GM10266 (cell line): ENCODE results near the gene LLGL2.

Experiments
- DNase-seq: peaks from one replicate; pipeline ENCODE4 v3.0.0; 2012; ENCODE audit errors: extremely low spot score
- TF ChIP-seq, protein P1 (sequence below): IDR thresholded peaks from 2 replicates; pipeline ENCODE4 v1.5.1; 2012; ENCODE audit warnings: mild to moderate bottlenecking, low read depth; ENCODE audit not compliant: control insufficient read depth, insufficient read depth; ENCODE audit errors: missing control alignments

Gene LLGL2

DNA sequence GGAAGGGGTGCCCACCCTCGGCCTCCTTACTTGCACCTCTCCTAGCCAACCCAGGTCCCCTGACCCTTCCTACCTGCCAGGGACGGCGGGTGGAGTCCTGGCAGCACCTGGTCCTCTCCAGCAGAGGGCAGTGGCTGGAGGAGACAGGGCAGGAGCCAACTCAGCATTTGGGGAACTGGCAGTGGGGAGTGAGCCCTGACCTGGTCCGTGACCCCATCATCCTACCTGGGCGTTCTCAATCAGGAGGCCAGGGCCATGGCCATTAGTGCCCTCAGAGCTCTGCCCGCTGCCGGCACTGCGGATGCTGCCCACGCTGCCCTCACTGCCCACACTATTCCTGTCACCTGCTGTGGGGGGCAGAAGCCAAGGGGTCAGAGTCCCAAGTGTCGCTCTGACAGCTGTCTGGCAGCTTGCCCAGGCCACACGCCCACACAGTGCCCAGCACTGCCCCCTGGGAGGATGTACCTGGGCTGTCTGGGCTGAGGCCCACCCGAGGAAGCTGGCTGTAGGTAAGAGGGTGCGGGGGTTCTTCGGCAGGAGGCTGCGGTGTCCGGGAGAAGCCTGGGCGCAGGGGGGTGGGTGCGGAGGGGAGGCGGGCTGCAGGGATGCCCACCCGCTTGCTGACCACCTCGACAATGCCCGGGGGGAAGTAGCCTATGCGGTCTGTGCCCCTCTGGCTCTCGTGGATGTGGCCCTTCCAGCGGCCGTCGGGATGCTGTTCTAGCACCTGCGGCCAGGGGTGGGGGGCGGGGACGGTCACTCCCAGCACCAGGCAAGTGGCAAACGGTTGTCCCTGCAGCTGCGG lies 20.9 kb upstream of the LLGL2 start:
- TF ChIP-seq, protein P1, sequence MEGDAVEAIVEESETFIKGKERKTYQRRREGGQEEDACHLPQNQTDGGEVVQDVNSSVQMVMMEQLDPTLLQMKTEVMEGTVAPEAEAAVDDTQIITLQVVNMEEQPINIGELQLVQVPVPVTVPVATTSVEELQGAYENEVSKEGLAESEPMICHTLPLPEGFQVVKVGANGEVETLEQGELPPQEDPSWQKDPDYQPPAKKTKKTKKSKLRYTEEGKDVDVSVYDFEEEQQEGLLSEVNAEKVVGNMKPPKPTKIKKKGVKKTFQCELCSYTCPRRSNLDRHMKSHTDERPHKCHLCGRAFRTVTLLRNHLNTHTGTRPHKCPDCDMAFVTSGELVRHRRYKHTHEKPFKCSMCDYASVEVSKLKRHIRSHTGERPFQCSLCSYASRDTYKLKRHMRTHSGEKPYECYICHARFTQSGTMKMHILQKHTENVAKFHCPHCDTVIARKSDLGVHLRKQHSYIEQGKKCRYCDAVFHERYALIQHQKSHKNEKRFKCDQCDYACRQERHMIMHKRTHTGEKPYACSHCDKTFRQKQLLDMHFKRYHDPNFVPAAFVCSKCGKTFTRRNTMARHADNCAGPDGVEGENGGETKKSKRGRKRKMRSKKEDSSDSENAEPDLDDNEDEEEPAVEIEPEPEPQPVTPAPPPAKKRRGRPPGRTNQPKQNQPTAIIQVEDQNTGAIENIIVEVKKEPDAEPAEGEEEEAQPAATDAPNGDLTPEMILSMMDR, result peak; percentile 80
- peak; percentile 87 for DNase-seq

DNA sequence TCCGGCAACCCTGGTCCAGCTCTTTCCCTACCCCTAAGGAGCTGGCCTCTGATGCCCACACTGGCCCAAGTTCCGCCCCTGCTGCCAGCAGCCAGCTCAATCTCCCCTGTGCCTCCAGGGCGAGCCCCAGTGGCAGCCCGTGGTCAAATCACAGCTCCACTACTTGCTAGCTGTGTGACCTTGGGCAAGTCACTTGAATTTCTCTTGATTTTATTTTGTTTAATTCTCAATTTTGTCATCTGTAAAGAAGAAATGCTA lies 20.4 kb upstream of the LLGL2 start:
- DNase-seq, result no peak
- TF ChIP-seq, protein P1, result no peak

DNA sequence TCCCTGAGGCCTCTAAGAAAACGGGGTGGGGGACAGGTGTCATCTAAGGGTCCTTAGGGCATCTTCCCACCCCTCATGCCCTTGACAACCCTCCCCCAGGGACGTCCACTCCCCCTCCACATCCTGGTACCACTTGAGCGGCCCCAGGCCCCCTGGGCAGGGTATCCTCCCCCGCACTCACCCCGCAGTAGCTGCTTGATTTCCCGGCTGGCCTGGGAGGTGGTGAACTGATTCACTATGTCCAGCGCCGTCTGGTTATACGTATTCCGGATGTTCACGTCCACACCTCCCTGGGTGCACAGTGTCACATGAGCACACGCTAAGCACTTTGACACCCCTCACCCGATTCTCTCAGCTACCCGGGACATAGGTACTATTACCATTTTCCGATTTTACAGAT lies 19.9 kb upstream of the LLGL2 start:
- TF ChIP-seq, protein P1, result no peak
- DNase-seq, result no peak

DNA sequence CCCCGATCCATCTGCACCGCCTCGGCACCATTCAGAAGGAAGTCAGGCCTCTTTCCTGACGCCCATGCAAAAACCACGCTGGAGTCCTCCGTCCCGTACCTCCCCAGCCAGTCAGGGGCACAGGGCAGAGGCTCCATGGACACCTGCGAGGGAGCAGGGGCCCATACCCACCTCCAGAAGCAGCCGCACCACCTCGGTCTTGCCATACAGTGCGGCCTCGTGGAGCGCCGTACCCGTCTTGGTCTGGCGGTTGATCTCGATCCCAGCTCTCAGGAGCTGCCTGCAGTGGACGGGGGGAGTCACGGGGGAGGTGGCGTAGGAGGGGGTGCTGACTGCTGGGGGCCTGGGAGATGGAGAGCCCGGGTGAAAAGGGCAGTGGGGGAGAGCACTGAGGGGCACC lies 19.4 kb upstream of the LLGL2 start:
- DNase-seq, result no peak

DNA sequence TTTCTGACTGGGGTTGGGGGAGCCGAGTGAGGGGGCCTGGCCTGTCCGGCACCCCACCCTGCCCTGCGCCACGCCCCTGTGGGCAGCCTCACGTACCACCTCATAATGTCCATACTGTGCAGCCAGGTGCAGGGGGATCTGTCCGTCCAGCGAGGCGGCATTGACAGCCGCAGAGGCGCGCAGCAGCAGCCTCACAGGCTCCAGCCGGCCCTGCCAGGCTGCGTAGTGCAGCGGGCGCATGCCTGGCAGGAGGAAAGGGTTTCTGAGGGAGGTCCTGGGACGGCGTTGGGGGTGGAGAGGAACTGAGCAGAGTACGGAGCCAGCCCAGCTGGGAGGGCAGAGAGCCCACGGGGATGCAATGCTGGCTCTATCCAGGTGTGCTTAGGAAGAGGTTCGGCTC lies 18.6 kb upstream of the LLGL2 start:
- no peak for DNase-seq
- TF ChIP-seq, protein P1, result no peak

More for the DNA sequence above, 19.4 kb upstream of the LLGL2 start:
- TF ChIP-seq, protein P1, result no peak

DNA sequence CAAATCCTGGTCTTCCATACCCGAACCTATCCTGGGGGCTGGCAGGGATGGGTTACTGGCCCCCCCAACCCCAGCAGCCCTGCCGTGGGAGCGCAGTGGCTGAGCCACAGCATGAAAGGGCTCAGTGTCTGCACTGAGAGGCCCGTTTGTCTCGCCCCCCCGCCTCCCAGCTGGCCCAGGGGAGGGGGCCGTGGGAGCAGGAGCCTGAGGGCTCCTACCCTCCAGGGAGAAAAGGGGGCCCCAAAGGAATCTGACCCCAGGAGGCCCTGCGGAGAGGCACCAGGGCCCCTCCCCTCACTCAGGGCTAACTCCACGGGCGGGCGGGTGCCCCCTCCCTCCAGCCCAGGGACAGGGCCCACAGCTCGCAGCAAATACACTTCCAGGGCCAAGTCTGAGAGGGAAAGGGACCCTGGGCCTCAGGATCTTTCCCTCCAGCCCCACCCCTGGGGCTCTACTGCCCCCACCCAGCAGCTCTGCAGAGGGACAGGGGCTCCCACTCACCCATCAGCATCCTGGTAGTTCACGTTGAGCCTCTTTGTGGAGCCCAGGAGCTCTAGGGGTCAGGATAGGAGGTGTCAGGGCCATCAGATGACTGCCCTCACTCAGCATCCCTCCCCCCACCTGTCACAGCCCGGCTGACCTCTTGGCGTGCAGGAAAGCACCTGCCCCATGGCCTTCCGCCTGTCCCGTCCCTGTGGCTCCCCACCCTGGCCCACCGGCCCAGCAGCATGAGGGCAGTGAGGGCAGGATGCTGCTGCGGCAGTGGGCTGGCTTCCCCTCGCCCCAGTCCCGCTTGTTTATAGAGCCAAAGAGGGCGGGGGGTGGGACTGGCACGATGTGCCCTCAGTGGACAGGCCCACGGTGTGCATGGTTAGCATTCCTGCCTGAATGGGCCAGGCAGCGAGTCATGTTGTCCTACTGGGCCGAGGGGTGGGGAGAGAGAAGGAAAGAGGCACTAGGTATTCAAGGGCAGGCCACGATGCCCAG lies 17.5 kb upstream of the LLGL2 start:
- TF ChIP-seq, protein P1, result no peak
- no peak for DNase-seq

DNA sequence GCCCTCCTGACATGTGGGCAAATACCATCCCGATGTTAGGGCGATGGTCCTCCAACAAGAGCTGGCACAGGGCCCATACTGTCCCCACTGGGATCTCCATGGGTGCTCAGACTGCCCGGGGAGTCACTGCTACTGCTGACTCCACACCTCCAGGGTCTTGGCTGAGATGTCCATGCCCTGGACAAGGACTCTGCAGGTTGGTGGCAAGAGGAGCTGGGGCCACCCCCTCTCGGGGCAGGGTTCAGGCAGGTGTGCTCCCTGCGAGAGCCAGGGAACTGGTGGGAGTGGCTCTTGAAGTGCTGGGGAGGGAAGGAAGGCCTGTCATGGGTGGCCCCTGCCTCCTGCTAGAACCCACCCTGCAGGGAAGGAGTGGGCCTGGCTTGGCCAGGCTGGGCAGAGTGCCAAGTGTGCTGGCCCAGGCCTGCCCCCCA lies 16.6 kb upstream of the LLGL2 start:
- no peak for DNase-seq
- TF ChIP-seq, protein P1, result no peak
